ENCODE measurements around the gene ACKR2.

The ACKR2 gene

DNA sequence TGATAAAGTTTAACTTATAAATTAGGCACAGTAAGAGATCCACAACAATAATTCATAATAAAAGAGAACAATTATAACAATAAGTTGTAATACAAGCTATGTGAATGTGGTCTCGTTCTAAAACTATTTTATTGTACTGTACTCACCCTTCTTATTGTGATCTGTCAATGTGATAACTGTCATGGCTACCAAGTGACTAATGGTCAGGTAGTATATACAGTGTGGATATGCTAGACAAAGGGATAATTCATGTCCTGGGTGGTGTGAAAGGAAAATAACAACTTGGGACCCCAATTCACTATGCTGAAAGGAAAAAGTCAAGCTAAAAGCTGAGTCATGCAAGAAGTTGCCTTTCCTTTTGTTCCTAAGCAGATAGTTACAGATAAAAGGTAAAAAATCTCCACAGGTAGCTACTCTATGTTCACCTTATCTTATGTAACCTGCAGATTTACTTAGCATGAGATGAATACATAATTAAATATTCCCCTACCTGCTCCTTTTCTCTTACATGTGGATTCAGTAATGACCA is 77.1 kb downstream of the ACKR2 start:
- TF ChIP-seq POLR2A (IDR thresholded peaks at IDR 0.05; ENCODE audit: low read depth, low read length) = no peak
- no peak for DNase-seq (ENCODE audit: insufficient read length, low spot score)

GRCh38 chr3:42887084-42887483 is 77.8 kb downstream of the ACKR2 start:
- FAIRE-seq = no peak
- TF ChIP-seq POLR2A (IDR thresholded peaks at IDR 0.05; ENCODE audit: low read depth, low read length) = no peak

More for the DNA sequence above, 77.1 kb downstream of the ACKR2 start:
- no peak for FAIRE-seq

GRCh38 chr3:42891042-42891441 is 81.8 kb downstream of the ACKR2 start:
- no peak for FAIRE-seq
- TF ChIP-seq POLR2A (IDR thresholded peaks at IDR 0.05; ENCODE audit: low read depth, low read length) = no peak
- DNase-seq (ENCODE audit: insufficient read length, low spot score) = no peak

More at GRCh38 chr3:42887084-42887483, 77.8 kb downstream of the ACKR2 start:
- DNase-seq (ENCODE audit: insufficient read length, low spot score) = no peak

- TF ChIP-seq POLR2A (IDR thresholded peaks at IDR 0.05; ENCODE audit: low read depth, low read length) = no peak
- no peak for FAIRE-seq
- no peak for DNase-seq (ENCODE audit: insufficient read length, low spot score)
Observed at GRCh38 chr3:42892169-42892568, 82.9 kb downstream of the ACKR2 start.

DNA sequence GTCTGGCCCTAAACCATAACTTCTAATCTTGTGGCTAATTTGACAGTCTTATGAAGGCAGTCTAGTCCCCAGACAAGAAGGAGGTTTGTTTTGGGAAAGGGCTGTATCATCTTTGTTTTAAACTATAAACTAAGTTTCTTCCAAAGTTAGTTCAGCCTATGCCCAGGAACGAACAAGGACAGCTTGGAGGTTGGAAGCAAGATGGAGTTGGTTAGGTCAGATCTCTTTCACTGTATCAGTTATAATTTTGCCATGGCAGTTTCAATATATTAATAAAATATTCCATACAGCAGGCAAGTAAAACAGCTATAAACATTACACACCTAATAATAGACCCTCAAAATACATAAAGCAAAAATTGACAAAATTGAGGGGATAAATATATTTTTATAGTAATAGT is 83.6 kb downstream of the ACKR2 start:
- FAIRE-seq (no peak), DNase-seq (ENCODE audit: insufficient read length, low spot score) (no peak)
- no peak for TF ChIP-seq POLR2A (IDR thresholded peaks at IDR 0.05; ENCODE audit: low read depth, low read length)

- no peak for FAIRE-seq
- no peak for TF ChIP-seq POLR2A (IDR thresholded peaks at IDR 0.05; ENCODE audit: low read depth, low read length)
- DNase-seq (ENCODE audit: insufficient read length, low spot score) = no peak
Observed at GRCh38 chr3:42894698-42895579, 85.7 kb downstream of the ACKR2 start.

GRCh38 chr3:42895580-42895868 is 86.3 kb downstream of the ACKR2 start:
- no peak for FAIRE-seq
- TF ChIP-seq POLR2A (IDR thresholded peaks at IDR 0.05; ENCODE audit: low read depth, low read length) = no peak
- DNase-seq (ENCODE audit: insufficient read length, low spot score) = no peak

- TF ChIP-seq POLR2A (IDR thresholded peaks at IDR 0.05; ENCODE audit: low read depth, low read length) = no peak
- FAIRE-seq (no peak), DNase-seq (ENCODE audit: insufficient read length, low spot score) (no peak)
Observed at GRCh38 chr3:42898896-42899675, 89.8 kb downstream of the ACKR2 start.

- FAIRE-seq (no peak), DNase-seq (ENCODE audit: insufficient read length, low spot score) (no peak)
- no peak for TF ChIP-seq POLR2A (IDR thresholded peaks at IDR 0.05; ENCODE audit: low read depth, low read length)
Observed at GRCh38 chr3:42900226-42901072, 91.2 kb downstream of the ACKR2 start.

- TF ChIP-seq POLR2A (IDR thresholded peaks at IDR 0.05; ENCODE audit: low read depth, low read length) = no peak
- no peak for FAIRE-seq
- no peak for DNase-seq (ENCODE audit: insufficient read length, low spot score)
Observed at GRCh38 chr3:42901073-42901415, 91.8 kb downstream of the ACKR2 start.

GRCh38 chr3:42902257-42902656 is 93.0 kb downstream of the ACKR2 start:
- DNase-seq (ENCODE audit: insufficient read length, low spot score) = no peak
- TF ChIP-seq POLR2A (IDR thresholded peaks at IDR 0.05; ENCODE audit: low read depth, low read length) = no peak
- no peak for FAIRE-seq

DNA sequence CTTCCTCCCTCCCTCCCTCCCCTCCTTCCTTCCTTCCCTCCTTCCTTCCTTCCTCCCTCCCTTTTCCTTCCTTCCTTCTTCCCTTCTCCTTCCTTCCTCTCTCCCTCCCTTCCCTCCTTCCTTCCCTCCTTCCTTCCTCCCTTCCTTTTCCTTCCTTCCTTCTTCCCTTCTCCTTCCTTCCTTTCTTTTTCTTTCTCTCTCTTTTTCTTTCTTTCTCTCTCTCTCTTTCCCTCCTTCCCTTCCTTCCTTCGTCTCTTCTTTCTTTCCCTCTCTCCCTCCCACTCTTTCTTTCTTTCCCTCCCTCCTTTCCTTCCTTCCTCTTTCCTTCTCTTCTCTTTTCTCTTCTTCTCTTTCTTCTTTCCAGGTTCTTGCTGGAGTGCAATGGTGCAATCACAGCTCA is 94.8 kb downstream of the ACKR2 start:
- FAIRE-seq = no peak
- TF ChIP-seq POLR2A (IDR thresholded peaks at IDR 0.05; ENCODE audit: low read depth, low read length) = no peak

GRCh38 chr3:42905740-42906069 is 96.5 kb downstream of the ACKR2 start:
- no peak for TF ChIP-seq POLR2A (IDR thresholded peaks at IDR 0.05; ENCODE audit: low read depth, low read length)
- FAIRE-seq = no peak
- DNase-seq (ENCODE audit: insufficient read length, low spot score) = no peak

More for the DNA sequence above, 94.8 kb downstream of the ACKR2 start:
- DNase-seq (ENCODE audit: insufficient read length, low spot score) = no peak
